ENCODE data around the gene CAPS2. TPM values are rescaled to one million over a fixed set of nuclear protein-coding genes. Genes with fewer than 3 reads are reported as not detected.
"Not testable (repeated sequence)": the region's sequence is repeated elsewhere in the genome, so short reads cannot be mapped to it uniquely, and the experiment has no call there.

Gene CAPS2
- total RNA-seq (2014; rRNA removed) = 4.1 and 8.5 TPM in 2 replicates
- polyA plus RNA-seq (2012) = 2.1 TPM

- DNase-seq (ENCODE audit: low read depth) = peak; percentile 82
These were observed at the start of gene CAPS2 for GRCh38 chr12:75329918-75330826. Gene CAPS2, minus strand, starts transcription at chr12:75330324. Its CDS starts 3,826 bp downstream, at chr12:75326498.

GRCh38 chr12:75378354-75378753, 48.2 kb upstream of the CAPS2 start:
- no peak for DNase-seq (ENCODE audit: low read depth)

- peak; percentile 26 for DNase-seq (ENCODE audit: low read depth)
These were observed 44.8 kb upstream of the CAPS2 start for GRCh38 chr12:75374971-75375370.

- DNase-seq (ENCODE audit: low read depth) = peak; percentile 43
These were observed 36.5 kb upstream of the CAPS2 start for GRCh38 chr12:75366629-75367028.

GRCh38 chr12:75364919-75365318, 34.8 kb upstream of the CAPS2 start:
- peak; percentile 95 for DNase-seq (ENCODE audit: low read depth)

GRCh38 chr12:75361408-75361807, 31.3 kb upstream of the CAPS2 start:
- DNase-seq (ENCODE audit: low read depth) = no peak

GRCh38 chr12:75360920-75361319, 30.8 kb upstream of the CAPS2 start:
- no peak for DNase-seq (ENCODE audit: low read depth)

GRCh38 chr12:75354011-75354410, 23.9 kb upstream of the CAPS2 start:
- DNase-seq (ENCODE audit: low read depth) = no peak

GRCh38 chr12:75350413-75350812, 20.3 kb upstream of the CAPS2 start:
- DNase-seq (ENCODE audit: low read depth) = no peak

- DNase-seq (ENCODE audit: low read depth) = no peak
These were observed 19.8 kb upstream of the CAPS2 start for GRCh38 chr12:75349946-75350345.

GRCh38 chr12:75346215-75346614, 16.1 kb upstream of the CAPS2 start:
- not testable (repeated sequence) for DNase-seq (ENCODE audit: low read depth)

GRCh38 chr12:75345531-75345930, 15.4 kb upstream of the CAPS2 start:
- peak; percentile 65 for DNase-seq (ENCODE audit: low read depth)

- no peak for DNase-seq (ENCODE audit: low read depth)
These were observed 11.7 kb upstream of the CAPS2 start for GRCh38 chr12:75341873-75342272.

GRCh38 chr12:75337905-75338304, 7.8 kb upstream of the CAPS2 start:
- DNase-seq (ENCODE audit: low read depth) = no peak

- peak; percentile 95 for DNase-seq (ENCODE audit: low read depth)
These were observed 4.4 kb upstream of the CAPS2 start, which contains the start of gene GLIPR1L1 for GRCh38 chr12:75334384-75335030. Gene GLIPR1L1, plus strand, starts transcription at chr12:75334670. Its CDS starts 59 bp downstream, at chr12:75334729.

GRCh38 chr12:75327642-75328041, 2.5 kb downstream of the CAPS2 start:
- DNase-seq (ENCODE audit: low read depth) = no peak

GRCh38 chr12:75323663-75324062, 6.5 kb downstream of the CAPS2 start:
- DNase-seq (ENCODE audit: low read depth) = peak; percentile 34

- no peak for DNase-seq (ENCODE audit: low read depth)
These were observed 7.7 kb downstream of the CAPS2 start for GRCh38 chr12:75322464-75322863.

- DNase-seq (ENCODE audit: low read depth) = no peak
These were observed 12.3 kb downstream of the CAPS2 start for GRCh38 chr12:75317784-75318183.

GRCh38 chr12:75315518-75315917, 14.6 kb downstream of the CAPS2 start:
- peak; percentile 78 for DNase-seq (ENCODE audit: low read depth)

- no peak for DNase-seq (ENCODE audit: low read depth)
These were observed 18.8 kb downstream of the CAPS2 start for GRCh38 chr12:75311369-75311768.

- no peak for DNase-seq (ENCODE audit: low read depth)
These were observed 21.8 kb downstream of the CAPS2 start for GRCh38 chr12:75308279-75308678.
